ENCODE results near the gene HLA-DOB. TPM values are rescaled to one million over a fixed set of nuclear protein-coding genes. Genes with fewer than 3 reads are reported as not detected.

The HLA-DOB gene
- total RNA-seq, 2 donors from 2014 or later: 0.58 to 0.69 TPM

DNA sequence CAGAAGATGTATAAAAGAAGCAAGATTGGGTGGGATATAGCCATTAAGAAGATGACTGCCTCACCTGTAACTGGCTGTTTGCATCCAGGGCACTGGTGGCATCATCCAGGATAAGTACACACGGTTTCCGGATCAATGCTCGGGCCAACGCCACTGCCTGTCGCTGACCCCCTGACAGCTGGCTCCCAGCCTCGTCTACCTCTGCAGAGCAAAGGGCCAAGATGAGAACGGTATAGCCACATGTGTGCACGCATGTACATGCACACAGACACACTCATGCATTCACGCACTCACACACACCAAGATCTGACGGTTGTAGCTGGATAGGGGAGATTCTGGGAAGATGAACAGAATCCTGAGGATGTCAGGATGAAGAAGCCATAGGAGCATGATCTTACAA lies 30.2 kb upstream of the HLA-DOB start:
- Histone ChIP-seq H3K4me3 (no peak overlapping the region), H3K27me3 (no peaks in the 10 kb centered on the region), H3K4me1 (peaks cover 21% of the 10 kb centered on the region), H3K9me3 (no peaks in the 10 kb centered on the region), H3K9ac (ENCODE audit: low read depth in 2 of 2, low read length in 2 of 2) (no peak overlapping the region), H3K27ac (no peak overlapping the region), H3K36me3 (peaks cover 26% of the 10 kb centered on the region)
- TF ChIP-seq, protein P1, sequence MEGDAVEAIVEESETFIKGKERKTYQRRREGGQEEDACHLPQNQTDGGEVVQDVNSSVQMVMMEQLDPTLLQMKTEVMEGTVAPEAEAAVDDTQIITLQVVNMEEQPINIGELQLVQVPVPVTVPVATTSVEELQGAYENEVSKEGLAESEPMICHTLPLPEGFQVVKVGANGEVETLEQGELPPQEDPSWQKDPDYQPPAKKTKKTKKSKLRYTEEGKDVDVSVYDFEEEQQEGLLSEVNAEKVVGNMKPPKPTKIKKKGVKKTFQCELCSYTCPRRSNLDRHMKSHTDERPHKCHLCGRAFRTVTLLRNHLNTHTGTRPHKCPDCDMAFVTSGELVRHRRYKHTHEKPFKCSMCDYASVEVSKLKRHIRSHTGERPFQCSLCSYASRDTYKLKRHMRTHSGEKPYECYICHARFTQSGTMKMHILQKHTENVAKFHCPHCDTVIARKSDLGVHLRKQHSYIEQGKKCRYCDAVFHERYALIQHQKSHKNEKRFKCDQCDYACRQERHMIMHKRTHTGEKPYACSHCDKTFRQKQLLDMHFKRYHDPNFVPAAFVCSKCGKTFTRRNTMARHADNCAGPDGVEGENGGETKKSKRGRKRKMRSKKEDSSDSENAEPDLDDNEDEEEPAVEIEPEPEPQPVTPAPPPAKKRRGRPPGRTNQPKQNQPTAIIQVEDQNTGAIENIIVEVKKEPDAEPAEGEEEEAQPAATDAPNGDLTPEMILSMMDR (IDR thresholded peaks at IDR 0.05): no peak
- intact Hi-C loops (cut with DNase I): no loop called here
- DNase-seq: no peak

DNA sequence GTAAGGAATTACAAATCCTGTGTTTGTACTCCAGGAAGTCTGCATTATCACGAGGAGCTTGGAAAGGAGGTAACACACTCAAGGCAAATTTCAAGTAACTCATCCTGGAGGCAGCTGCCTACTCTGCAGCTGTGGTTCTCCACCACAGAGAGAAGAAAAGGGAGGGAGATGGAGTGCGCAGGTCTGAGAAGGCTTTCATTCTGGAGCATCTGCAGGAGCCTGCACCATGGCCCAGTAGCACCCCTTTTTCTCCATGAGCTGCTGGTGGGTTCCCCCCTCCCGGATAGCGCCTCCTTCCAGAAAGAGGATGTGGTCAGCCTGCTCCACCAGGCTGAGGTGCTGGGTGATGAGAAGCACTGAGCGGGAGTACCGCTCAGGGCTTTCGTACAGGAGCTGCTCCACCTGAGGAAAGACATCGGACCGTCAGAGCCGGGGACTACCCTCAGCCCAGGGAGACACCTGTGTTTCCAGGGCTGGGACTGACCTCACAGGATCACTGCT lies 28.6 kb upstream of the HLA-DOB start:
- Histone ChIP-seq H3K36me3 (peaks cover 15% of the 10 kb centered on the region), H3K27me3 (no peaks in the 10 kb centered on the region), H3K4me1 (peaks cover 14% of the 10 kb centered on the region), H3K4me3 (peak overlapping the region; percentile 77), H3K9me3 (no peaks in the 10 kb centered on the region), H3K27ac (peak overlapping the region; percentile 97), H3K9ac (ENCODE audit: low read depth in 2 of 2, low read length in 2 of 2) (peak overlapping the region; percentile 61 to 98)
- TF ChIP-seq, protein P1 (IDR thresholded peaks at IDR 0.05): no peak
- intact Hi-C loops (cut with DNase I): no loop called here
- DNase-seq: no peak

DNA sequence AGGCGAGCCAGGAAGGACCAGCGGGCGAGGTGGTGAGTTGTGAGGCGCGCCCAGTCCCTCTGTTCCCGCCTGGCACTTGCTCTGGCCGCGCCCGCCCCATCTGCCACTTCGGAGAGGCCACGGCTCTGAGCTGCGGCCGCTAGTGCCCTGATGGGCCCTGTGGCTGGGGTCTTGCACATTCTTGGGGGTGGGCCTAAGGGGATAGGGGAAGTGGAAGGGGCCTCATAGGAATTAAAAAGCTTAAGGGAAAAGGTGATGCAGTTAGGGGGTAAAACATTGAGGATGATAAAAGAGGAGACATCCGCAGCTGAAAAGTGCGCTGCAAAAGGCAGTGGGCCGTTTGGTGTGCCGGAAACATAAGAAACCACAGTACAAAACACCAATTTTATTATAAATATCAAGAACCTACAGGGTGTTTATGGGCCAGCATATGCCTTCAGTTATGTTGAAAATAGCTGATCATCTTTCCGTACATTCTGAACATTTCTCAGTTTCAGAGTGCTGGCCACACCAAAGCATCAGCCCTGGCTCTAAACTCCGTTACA lies 28.1 kb upstream of the HLA-DOB start:
- Histone ChIP-seq H3K36me3 (peaks cover 11% of the 10 kb centered on the region), H3K27ac (peak overlapping the region; percentile 97), H3K4me1 (peaks cover 14% of the 10 kb centered on the region), H3K27me3 (no peaks in the 10 kb centered on the region), H3K9me3 (no peaks in the 10 kb centered on the region), H3K4me3 (peak overlapping the region; percentile 77), H3K9ac (ENCODE audit: low read depth in 2 of 2, low read length in 2 of 2) (peak overlapping the region; percentile 98 to 99)
- TF ChIP-seq, protein P1 (IDR thresholded peaks at IDR 0.05): no peak
- intact Hi-C loops (cut with DNase I): no loop called here
- DNase-seq: no peak

DNA sequence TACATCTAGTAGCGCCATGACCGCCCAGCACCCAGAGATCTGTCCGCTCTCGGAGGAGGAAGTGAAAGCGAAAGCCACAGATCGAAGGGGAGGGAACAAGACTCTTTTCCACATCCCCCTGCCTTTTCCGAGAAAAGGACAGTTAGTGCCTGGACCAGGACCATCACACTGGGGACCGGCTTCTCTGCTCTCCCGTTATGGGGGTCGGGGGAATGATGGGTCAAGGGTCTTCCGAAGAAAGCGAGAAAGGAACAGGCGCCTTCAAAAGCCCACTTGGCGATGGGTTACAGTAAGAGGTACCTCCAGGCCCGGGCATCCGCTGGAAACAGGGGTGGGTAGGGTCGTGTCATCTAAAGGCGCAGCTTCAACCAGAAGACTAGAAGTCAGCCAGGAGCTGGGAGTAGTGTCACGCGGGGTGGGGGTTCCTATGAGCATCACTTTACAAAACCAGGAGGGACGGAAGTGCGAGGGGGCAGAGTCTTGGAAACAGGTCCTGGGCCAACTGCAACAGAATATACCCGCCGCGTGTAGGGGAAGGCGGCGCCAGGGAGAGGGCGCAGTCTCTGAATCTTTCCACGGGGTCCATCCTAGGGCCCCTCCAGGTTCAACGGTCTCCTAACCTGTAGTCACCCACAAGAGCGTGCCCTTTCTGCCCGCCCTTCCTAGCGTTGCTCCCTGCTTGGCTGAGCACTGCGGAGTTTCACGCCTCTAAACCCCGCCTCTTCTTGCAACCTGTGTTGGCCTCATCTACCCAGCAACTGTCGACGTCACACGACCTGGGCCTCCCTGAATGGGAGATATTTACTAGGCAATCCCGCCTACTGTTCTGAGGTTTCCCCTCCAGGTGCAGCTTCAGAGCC lies 27.4 kb upstream of the HLA-DOB start, which contains the start of gene PSMB8:
TSS of gene PSMB8 (minus strand) at position 69 of the 860 bp plus-strand sequence. CDS start at position 18, 51 bp downstream.
- intact Hi-C loops (cut with DNase I): no loop called here
- no peaks in the 10 kb centered on the region for H3K27me3 ChIP-seq
- H3K4me1 ChIP-seq: peaks cover 14% of the 10 kb centered on the region
- H3K36me3 ChIP-seq: peaks cover 9% of the 10 kb centered on the region
- peak within 1 kb of the TSS; percentile 97 for H3K27ac ChIP-seq
- no peaks in the 10 kb centered on the region for H3K9me3 ChIP-seq
- TF ChIP-seq, protein P1 (IDR thresholded peaks at IDR 0.05): no peak
- peak within 1 kb of the TSS; percentile 98 to 99 for H3K9ac ChIP-seq (ENCODE audit: low read depth in 2 of 2, low read length in 2 of 2)
- peak; percentile 100 for DNase-seq
- H3K4me3 ChIP-seq: peak within 1 kb of the TSS; percentile 77

DNA sequence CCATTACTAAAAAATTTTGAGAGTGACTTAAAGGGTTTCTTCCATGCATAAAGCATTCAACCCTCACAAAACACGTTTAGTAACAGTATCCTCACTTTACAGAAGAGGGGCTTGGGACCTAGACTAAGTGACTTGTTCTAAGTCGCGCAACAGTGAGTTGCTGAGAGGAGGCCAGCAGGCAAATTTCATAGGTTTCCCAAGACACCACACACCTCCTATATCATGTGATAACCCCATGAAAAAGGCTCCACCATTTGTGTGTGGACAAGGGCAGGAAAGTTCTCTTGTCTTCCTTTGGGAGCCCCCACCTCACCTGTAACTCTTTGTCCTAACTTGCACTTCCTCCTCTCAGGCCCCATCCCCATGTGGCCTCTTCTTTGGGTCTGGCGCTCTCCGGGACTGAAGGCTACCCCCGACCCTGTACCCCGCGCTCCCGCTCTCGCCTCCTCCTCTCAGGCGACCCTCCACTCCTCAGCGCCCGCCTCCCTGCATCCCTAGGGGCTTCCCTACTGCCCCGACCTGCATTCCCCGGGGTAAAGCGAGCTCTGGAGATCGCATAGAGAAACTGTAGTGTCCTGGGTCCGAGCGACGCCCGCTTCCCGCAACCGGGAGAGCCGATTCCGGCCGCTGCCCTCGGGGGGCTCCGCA lies 26.7 kb upstream of the HLA-DOB start:
- Histone ChIP-seq H3K36me3 (peaks cover 9% of the 10 kb centered on the region), H3K4me1 (peaks cover 14% of the 10 kb centered on the region), H3K9me3 (no peaks in the 10 kb centered on the region), H3K9ac (ENCODE audit: low read depth in 2 of 2, low read length in 2 of 2) (peak overlapping the region; percentile 98 to 99), H3K27me3 (no peaks in the 10 kb centered on the region), H3K4me3 (peak overlapping the region; percentile 77), H3K27ac (peak overlapping the region; percentile 97)
- intact Hi-C loops (cut with DNase I): no loop called here
- no peak for DNase-seq
- TF ChIP-seq, protein P1 (IDR thresholded peaks at IDR 0.05): no peak
